Skeletal muscle satellite cell (primary cell): ENCODE data around the gene FUT1. TPM values are rescaled to one million over a fixed set of nuclear protein-coding genes. Genes with fewer than 3 reads are reported as not detected.
"Not testable (repeated sequence)": the region's sequence is repeated elsewhere in the genome, so short reads cannot be mapped to it uniquely, and the experiment has no call there.

Experiments
- H3K27me3 ChIP-seq: 2 replicates; pipeline ENCODE4 v1.7.0; 2013; ENCODE audit warnings: low read length; ENCODE audit not compliant: control insufficient read depth, insufficient read depth
- H3K36me3 ChIP-seq: 2 replicates; pipeline ENCODE4 v1.7.0; 2013; ENCODE audit warnings: mild to moderate bottlenecking, control low read depth, low read length; ENCODE audit not compliant: insufficient read depth
- H3K4me1 ChIP-seq: 2 replicates; pipeline ENCODE4 v1.7.0; 2013; ENCODE audit warnings: low read length; ENCODE audit not compliant: control insufficient read depth, insufficient read depth
- H3K4me2 ChIP-seq: 2 replicates; pipeline ENCODE4 v1.7.0; 2013; ENCODE audit warnings: mild to moderate bottlenecking, low read length
- H3K4me3 ChIP-seq: 2 replicates; pipeline ENCODE4 v1.7.0; 2013; ENCODE audit warnings: low read length
- H3K9ac ChIP-seq: 2 replicates; pipeline ENCODE4 v1.7.0; 2013; ENCODE audit warnings: mild to moderate bottlenecking, low read depth, low read length, moderate library complexity
- H3K9me3 ChIP-seq: replicated peaks from 2 replicates; pipeline ENCODE4 v1.7.0; 2013; ENCODE audit warnings: mild to moderate bottlenecking, control low read depth, low read length
- total RNA-seq: library from RNA; depleted of rRNA; stranded (reverse); fragments of >200 nt; gene quantifications from 2 replicates; pipeline ENCODE4 v1.2.3, GENCODE V29; 2012; rRNA removed

The FUT1 gene
- total RNA-seq = under 0.01 and 0.25 TPM in 2 replicates

GRCh38 chr19:48752496-48753365, at the start of gene FUT1:
Gene FUT1, minus strand, starts transcription at chr19:48752641. Its CDS starts 1,360 bp downstream, at chr19:48751281.
- Histone ChIP-seq H3K9ac (no peak within 1 kb of the TSS), H3K4me1 (peaks cover 7% of the 10 kb centered on the region), H3K4me2 (peak within 1 kb of the TSS; percentile 72), H3K9me3 (no peaks in the 10 kb centered on the region), H3K4me3 (peak within 1 kb of the TSS; percentile 51), H3K36me3 (no peaks in the 10 kb centered on the region), H3K27me3 (peaks cover 37% of the 10 kb centered on the region)

GRCh38 chr19:48799358-48800300, 47.2 kb upstream of the FUT1 start:
- H3K36me3 ChIP-seq = peaks cover 4% of the 10 kb centered on the region
- peaks cover 13% of the 10 kb centered on the region for H3K4me1 ChIP-seq
- no peaks in the 10 kb centered on the region for H3K9me3 ChIP-seq
- no peaks in the 10 kb centered on the region for H3K27me3 ChIP-seq
- no peak overlapping the region for H3K9ac ChIP-seq
- no peak overlapping the region for H3K4me3 ChIP-seq
- peak overlapping the region; percentile 45 for H3K4me2 ChIP-seq

DNA sequence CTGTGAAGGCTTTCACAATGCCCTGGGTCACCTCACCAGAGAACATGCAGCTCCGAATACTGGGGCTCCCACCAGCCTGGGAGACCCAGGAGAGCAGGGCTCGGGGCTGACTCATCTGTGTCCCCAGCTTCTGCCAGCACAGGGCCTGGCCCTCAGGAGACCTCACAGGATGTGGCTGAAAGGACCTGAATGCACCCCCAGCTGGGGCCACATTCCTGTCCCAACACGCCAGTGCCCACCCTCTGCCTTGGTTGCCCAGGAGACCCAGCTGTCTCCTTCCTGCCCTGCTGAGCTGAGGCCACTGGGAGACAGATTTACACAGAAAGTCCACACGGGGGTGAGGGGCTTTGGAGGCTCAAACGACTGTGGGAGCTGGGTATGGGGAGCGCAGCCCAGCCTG, 46.5 kb upstream of the FUT1 start:
- Histone ChIP-seq H3K9ac (no peak overlapping the region), H3K4me3 (no peak overlapping the region), H3K4me1 (peaks cover 15% of the 10 kb centered on the region), H3K4me2 (peak overlapping the region; percentile 45), H3K9me3 (no peaks in the 10 kb centered on the region), H3K27me3 (no peaks in the 10 kb centered on the region), H3K36me3 (peaks cover 4% of the 10 kb centered on the region)

DNA sequence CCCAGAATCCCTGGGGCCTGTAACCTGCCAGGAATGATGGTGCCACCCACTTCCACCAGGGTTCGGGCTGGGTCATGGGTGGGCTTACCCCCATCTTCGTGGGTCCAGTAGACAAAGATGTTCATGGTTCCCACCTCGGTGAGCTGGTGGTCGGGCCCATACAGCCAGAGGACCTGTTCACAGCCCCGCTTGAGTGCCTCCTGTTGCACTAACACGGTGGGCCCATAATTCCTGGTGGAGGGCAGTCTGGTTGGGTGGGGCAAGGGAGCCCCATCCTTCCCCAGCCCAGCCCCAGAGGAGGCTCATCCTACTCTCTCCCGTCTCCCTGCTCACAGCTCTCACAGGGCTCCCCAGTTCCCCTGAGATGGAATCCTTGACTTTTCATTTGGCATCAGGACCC, 44.7 kb upstream of the FUT1 start:
- Histone ChIP-seq H3K4me3 (no peak overlapping the region), H3K27me3 (no peaks in the 10 kb centered on the region), H3K4me1 (peaks cover 15% of the 10 kb centered on the region), H3K9me3 (no peaks in the 10 kb centered on the region), H3K9ac (no peak overlapping the region), H3K4me2 (no peak overlapping the region), H3K36me3 (peaks cover 4% of the 10 kb centered on the region)

DNA sequence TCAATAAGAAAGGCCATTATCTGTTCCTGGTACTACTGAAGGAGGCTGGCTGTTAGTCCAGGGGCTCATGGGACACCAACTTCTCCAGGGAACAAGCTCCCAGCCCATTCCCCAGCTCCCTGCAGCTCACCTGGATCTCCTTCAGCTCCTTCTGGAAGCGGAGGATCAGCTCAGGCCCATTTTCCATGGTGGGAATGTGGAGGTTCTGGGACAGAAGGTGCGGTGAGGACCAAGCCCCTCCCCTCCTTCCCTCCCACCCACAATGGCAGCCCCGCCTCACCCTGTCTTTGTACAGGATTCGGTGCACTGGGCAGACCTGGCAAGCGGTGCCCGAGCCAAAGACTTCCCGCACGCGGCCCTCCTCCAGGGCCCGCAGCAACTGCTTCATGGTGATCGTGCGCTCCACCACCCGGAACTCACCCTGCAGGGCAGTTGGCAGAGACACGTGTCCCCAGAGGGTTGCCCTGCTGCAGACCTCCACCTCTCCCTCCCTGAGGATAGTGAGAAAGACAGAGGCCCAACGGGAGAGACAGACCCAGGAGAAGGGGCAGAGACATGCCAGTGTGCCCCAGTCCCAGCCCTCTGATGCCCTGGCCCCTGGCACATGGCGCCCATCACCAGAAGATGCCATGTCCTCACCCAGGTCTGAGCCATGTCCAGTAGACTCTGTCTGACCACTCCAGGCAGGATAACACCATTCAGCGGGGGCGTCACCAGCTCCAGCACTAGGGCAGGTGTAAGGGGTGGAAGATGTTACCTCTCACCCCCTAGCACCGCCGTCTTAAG, 44.0 kb upstream of the FUT1 start:
- Histone ChIP-seq H3K36me3 (peaks cover 4% of the 10 kb centered on the region), H3K27me3 (no peaks in the 10 kb centered on the region), H3K9me3 (no peaks in the 10 kb centered on the region), H3K4me3 (no peak overlapping the region), H3K4me2 (no peak overlapping the region), H3K4me1 (peaks cover 15% of the 10 kb centered on the region), H3K9ac (no peak overlapping the region)

DNA sequence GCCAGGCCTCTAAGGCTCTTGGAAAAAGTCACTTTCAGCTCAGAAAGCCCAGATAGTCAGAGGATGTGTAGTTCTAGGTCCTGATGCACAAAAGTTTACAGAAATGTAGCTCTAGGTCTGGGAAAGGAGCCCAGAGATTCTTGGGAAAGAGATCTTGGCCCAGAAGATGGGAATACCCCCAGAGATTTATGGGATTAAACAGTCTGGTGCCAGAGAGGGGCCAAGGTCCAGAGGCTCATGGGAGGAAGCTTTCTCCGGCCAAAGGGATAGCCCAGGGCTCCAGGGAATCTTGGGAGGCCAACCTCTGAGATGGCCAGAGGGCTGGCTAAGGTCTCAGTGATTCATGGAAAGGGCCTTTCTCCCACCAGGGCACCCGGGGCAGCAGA, 43.2 kb upstream of the FUT1 start:
- Histone ChIP-seq H3K9me3 (no peaks in the 10 kb centered on the region), H3K27me3 (no peaks in the 10 kb centered on the region), H3K36me3 (peaks cover 4% of the 10 kb centered on the region), H3K4me1 (peaks cover 15% of the 10 kb centered on the region), H3K4me2 (no peak overlapping the region), H3K9ac (no peak overlapping the region), H3K4me3 (no peak overlapping the region)

DNA sequence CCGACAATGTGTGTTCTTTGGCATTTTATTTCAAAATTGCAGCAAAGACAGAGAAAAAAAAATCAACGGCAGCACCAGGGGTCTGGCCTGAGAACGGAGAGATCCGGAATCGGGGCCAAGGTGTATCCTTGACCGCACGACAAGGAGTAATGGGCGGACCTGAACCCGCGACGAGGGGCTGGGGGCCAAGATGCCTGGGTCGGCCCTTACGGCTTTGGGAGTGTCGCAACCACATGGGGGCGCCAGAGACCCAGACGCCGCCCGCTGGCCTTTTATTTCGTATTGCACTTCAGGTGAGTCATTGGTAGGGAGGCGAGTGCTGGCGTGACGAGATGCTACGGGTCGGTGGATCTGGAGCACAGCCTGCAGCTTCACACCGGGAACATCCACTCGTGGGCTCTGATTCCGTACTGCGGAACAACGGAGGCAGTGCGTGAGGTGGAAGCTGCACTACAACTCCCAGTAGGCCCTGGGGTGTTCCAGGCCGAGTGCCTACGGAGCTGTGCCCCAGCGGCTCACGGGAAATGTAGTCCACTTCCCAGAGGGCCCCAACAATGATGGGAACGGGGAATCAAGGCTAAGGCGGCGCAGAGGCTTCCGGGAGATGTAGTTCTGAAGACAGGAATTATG, 42.7 kb upstream of the FUT1 start:
- H3K4me2 ChIP-seq = peak overlapping the region; percentile 83
- peak overlapping the region; percentile 83 for H3K9ac ChIP-seq
- peak overlapping the region; percentile 72 for H3K4me3 ChIP-seq
- H3K9me3 ChIP-seq = no peaks in the 10 kb centered on the region
- H3K4me1 ChIP-seq = peaks cover 15% of the 10 kb centered on the region
- no peaks in the 10 kb centered on the region for H3K27me3 ChIP-seq
- H3K36me3 ChIP-seq = peaks cover 4% of the 10 kb centered on the region

GRCh38 chr19:48794291-48794690, 41.9 kb upstream of the FUT1 start:
- Histone ChIP-seq H3K27me3 (no peaks in the 10 kb centered on the region), H3K4me2 (peak overlapping the region; percentile 83), H3K9ac (peak overlapping the region; percentile 83), H3K4me3 (peak overlapping the region; percentile 72), H3K36me3 (peaks cover 4% of the 10 kb centered on the region), H3K9me3 (no peaks in the 10 kb centered on the region), H3K4me1 (peaks cover 12% of the 10 kb centered on the region)

- Histone ChIP-seq H3K4me1 (peaks cover 7% of the 10 kb centered on the region), H3K36me3 (no peaks in the 10 kb centered on the region), H3K4me3 (no peak overlapping the region), H3K9ac (no peak overlapping the region), H3K4me2 (no peak overlapping the region), H3K9me3 (no peaks in the 10 kb centered on the region), H3K27me3 (no peaks in the 10 kb centered on the region)
Measured at GRCh38 chr19:48793271-48793670, 40.8 kb upstream of the FUT1 start.

DNA sequence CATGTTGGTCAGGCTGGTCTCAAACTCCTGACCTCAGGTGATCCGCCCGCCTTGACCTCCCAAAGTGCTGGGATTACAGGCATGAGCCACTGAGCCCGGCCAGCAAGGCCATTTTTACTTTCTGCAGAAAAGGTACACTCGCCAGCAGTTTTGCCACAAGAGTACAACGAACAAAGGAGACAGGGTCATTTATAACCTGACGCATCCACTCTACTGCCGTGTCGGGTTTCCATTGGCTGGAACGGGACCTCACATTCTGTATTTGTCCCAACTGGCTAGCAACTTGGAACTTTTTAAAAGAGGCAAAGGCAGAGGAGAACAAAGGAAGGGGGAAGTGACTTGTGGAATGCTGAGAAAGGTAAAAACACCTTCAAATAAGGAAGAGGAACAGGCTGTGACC, 34.9 kb upstream of the FUT1 start:
- H3K9me3 ChIP-seq, H3K4me1 ChIP-seq, H3K4me2 ChIP-seq, H3K4me3 ChIP-seq, H3K9ac ChIP-seq, H3K36me3 ChIP-seq: not testable (repeated sequence)
- peaks cover 10% of the 10 kb centered on the region for H3K27me3 ChIP-seq
